GM19239 (cell line): ENCODE results near the gene IDUA.
"Not testable (repeated sequence)": the region's sequence is repeated elsewhere in the genome, so short reads cannot be mapped to it uniquely, and the experiment has no call there.

Experiments
- DNase-seq: peaks from one replicate; pipeline ENCODE4 v3.0.0; 2011; ENCODE audit warnings: low spot score; ENCODE audit not compliant: insufficient read length
- FAIRE-seq: peaks from 2 replicates; lab custom pipeline; 2011; peaks lifted over from hg19 to GRCh38; lab: Jason Lieb, UNC

Gene IDUA

GRCh38 chr4:966266-967112 lies 20.4 kb upstream of the IDUA start:
- DNase-seq: no peak
- FAIRE-seq: no peak

DNA sequence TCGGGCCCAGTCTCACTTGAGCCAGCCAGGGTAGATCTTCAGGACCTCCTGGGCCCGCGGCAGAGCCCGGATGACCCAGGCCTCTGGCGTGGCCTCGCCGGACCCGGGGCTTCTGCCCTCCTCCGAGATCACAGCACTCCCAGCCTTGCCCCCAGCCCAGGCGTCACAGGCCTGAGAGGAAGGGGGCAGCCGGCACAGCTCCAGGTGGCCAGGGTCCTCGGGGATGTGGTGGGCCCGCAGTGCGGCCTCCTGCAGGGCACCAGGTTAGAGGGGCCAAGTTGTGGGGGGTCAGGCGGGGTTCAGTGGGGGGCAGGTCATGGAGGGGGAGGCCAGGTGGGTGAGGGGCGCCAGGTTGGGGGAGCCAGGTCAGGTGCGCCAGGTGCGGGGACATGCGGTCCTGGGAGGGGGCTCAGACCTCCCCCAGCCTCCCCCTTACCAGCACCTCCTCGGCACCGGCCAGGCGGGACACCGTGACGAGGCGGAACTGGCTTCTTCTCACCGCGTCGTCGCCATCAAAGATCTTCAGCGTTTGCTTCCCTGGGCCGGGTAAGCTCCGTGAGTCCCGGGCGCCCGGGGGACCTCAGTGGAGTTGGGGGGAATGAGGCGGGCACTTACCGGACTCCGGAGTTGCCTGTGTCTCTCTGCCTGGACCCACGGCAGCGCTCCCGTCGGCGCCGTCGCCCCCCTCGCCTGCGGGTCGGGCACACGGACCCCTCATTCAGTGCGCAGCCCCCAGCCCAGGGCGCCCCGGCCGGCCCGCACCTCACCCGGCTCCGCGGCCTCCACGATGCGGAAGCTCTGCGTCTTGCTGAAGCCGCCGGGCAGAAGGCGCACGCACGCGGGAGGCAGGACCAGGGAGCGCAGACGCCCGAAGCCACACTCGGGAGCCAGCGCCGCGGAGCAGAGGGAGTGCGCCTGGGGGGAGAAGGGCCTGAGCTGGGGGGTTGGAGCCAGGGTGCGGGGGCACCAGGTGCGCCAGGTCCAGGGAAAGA lies 19.4 kb upstream of the IDUA start:
- DNase-seq (no peak), FAIRE-seq (no peak)

DNA sequence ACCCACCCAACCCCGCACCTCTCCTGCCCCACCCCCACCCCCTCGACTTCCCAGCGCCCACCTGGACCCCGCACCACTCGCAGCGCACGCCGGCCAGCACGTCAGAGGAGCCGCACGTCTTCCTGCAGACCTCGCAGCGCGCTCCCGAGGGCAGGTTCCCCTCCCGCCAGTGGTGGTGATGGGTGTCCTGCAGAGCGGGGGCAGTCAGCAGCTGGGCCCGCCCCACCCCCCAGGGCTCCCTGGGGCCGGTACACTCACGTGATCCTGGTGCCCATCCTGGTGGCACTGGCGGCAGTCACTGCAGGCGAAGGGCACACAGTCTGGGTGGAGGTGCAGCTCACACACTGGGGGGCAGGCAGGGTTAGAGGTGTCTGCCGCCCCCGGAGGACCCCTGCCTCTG lies 18.6 kb upstream of the IDUA start:
- FAIRE-seq: no peak
- DNase-seq: no peak

GRCh38 chr4:968621-969394 lies 18.0 kb upstream of the IDUA start:
- no peak for FAIRE-seq

GRCh38 chr4:970046-970745 lies 16.6 kb upstream of the IDUA start:
- no peak for DNase-seq
- FAIRE-seq: no peak

More at GRCh38 chr4:968621-969394, 18.0 kb upstream of the IDUA start:
- DNase-seq: no peak

GRCh38 chr4:970854-971520 lies 15.9 kb upstream of the IDUA start:
- no peak for FAIRE-seq
- DNase-seq: no peak

GRCh38 chr4:971666-972500 lies 15.0 kb upstream of the IDUA start:
- DNase-seq (no peak), FAIRE-seq (no peak)

- no peak for FAIRE-seq
These were observed 14.0 kb upstream of the IDUA start for GRCh38 chr4:972651-973424.

GRCh38 chr4:973431-974397 lies 13.1 kb upstream of the IDUA start, which contains the start of gene DGKQ:
Gene DGKQ (minus strand): TSS chr4:973569. CDS start chr4:973482, 87 bp downstream.
- peak; percentile 100 for DNase-seq
- FAIRE-seq: peak; percentile 51

More at GRCh38 chr4:972651-973424, 14.0 kb upstream of the IDUA start:
- peak; percentile 85 for DNase-seq

- FAIRE-seq: no peak
These were observed 12.2 kb upstream of the IDUA start for GRCh38 chr4:974668-975067.

GRCh38 chr4:976016-976415 lies 10.8 kb upstream of the IDUA start:
- DNase-seq, FAIRE-seq: not testable (repeated sequence)

More at GRCh38 chr4:974668-975067, 12.2 kb upstream of the IDUA start:
- no peak for DNase-seq

- no peak for FAIRE-seq
- DNase-seq: no peak
These were observed 7.7 kb upstream of the IDUA start for GRCh38 chr4:978957-979701.

DNA sequence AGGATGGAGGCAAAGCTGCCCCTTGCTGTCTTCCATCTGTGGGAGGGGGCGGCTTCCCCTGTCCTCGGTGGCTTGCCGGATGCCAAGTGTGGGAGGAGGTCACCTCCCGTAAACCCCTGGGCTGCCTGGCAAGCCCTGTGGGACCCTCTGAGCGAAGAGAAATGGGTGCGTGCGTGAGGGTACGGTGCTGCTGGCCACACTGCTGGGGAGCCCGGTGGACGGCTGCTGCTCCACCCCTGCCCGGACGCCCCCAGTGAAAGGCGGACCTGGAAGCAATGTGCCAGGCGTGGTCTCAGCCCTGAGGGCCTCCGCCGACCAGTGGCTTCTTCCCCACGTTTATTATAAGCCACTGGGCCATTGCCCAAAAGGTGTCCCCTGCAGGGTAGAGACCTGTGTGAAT lies 4.6 kb upstream of the IDUA start:
- DNase-seq: no peak
- FAIRE-seq: no peak

DNA sequence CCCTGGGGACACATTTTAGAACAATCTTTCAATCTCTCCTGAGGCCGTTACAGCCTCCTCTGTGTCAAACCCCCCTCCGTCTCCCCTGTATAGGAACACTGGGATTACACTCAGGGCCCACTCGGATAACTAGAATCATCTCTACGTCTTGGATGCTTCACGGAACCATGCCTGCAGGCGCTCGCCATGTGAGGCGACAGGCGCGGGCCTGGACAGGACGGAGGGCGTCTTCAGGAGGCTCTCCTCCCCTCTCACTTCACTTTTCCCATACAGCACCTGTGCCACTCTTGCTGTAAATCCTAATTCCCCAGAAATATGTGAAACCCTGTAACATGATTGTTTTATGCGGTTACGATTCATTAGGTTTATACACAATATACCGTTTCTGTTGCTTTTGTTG lies 4.0 kb upstream of the IDUA start:
- FAIRE-seq (no peak), DNase-seq (no peak)

DNA sequence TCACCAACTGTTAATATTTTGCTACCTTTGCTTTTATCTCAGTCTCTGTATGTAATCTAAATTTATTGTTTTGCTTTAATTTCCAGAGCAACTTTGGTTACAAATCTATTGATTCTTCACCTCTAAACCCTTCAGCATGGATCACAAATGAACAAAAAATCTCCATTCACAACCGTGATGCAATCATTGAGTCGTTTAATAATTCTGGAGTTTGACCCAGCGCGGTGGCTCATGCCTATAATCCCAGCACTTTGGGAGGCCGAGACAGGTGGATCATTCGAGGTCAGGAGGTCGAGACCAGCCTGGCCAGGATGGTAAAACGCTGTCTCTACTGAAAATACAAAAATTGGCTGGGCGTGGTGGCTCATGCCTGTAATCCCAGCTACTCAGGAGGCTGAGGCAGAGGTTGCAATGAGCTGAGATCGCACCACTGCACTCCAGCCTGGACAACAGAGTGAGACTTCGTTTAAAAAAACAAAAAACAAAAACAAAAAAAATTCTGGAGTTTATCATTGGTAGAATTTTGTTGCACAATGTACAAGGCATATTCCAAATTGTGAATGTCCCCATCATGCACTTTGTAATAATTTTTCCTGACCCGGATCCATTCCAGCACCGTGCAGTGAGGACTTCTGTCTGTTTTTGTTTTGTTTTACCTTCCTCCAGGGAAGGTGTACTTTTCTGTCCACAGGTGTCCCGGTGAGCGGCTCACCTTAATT lies 2.3 kb upstream of the IDUA start:
- no peak for DNase-seq
- no peak for FAIRE-seq
